Stimulated activated CD8-positive, alpha-beta memory T cell treated with anti-CD3 and anti-CD28 coated beads, Interleukin-7, amount 100 ng/mL, for 24 hours (primary cell): ENCODE measurements around the gene EBF4.
"Not testable (repeated sequence)": the region's sequence is repeated elsewhere in the genome, so short reads cannot be mapped to it uniquely, and the experiment has no call there.

Experiments
- DNase-seq: peaks from one replicate; pipeline ENCODE4 v3.0.0-alpha.2; 2020; ENCODE audit warnings: low read depth

Gene EBF4

GRCh38 chr20:2796011-2796660, 103.6 kb downstream of the EBF4 start:
- no peak for DNase-seq

GRCh38 chr20:2797136-2797983, 104.8 kb downstream of the EBF4 start:
- DNase-seq: no peak

GRCh38 chr20:2798095-2798805, 105.7 kb downstream of the EBF4 start:
- no peak for DNase-seq

GRCh38 chr20:2798814-2799213, 106.2 kb downstream of the EBF4 start:
- no peak for DNase-seq

- no peak for DNase-seq
Observed at GRCh38 chr20:2799271-2799670, 106.7 kb downstream of the EBF4 start.

GRCh38 chr20:2799688-2800520, 107.3 kb downstream of the EBF4 start:
- DNase-seq: no peak

- DNase-seq: no peak
Observed at GRCh38 chr20:2800521-2801285, 108.1 kb downstream of the EBF4 start, which contains the start of gene CPXM1. Gene CPXM1 (minus strand): TSS chr20:2800627. CDS start chr20:2800572, 55 bp downstream.

- no peak for DNase-seq
Observed at GRCh38 chr20:2801286-2801728, 108.7 kb downstream of the EBF4 start.

- no peak for DNase-seq
Observed at GRCh38 chr20:2804041-2804828, 111.7 kb downstream of the EBF4 start.

- DNase-seq: no peak
Observed at GRCh38 chr20:2804852-2805688, 112.5 kb downstream of the EBF4 start.

GRCh38 chr20:2805689-2806350, 113.2 kb downstream of the EBF4 start:
- DNase-seq: no peak

GRCh38 chr20:2806351-2806701, 113.7 kb downstream of the EBF4 start:
- no peak for DNase-seq

GRCh38 chr20:2807019-2807418, 114.4 kb downstream of the EBF4 start:
- no peak for DNase-seq

GRCh38 chr20:2807929-2808328, 115.3 kb downstream of the EBF4 start:
- DNase-seq: not testable (repeated sequence)

GRCh38 chr20:2809690-2810089, 117.1 kb downstream of the EBF4 start:
- DNase-seq: no peak
